MM.1S (cell line): Measurements from ENCODE around the gene SPATS2.

Source experiments
- EZH2 ChIP-seq: fragments of 300-600 bp; sonication (generic); optimal IDR thresholded peaks from 2 replicates; pipeline ENCODE3; 2017; ENCODE audit warnings: low read depth, mild to moderate bottlenecking, antibody characterized with exemption, low read length, mixed read lengths
- EZH2phosphoT487 ChIP-seq: fragments of 300-600 bp; sonication (generic); IDR thresholded peaks from 2 replicates; pipeline ENCODE4 v1.6.1; 2018; ENCODE audit warnings: antibody characterized with exemption, low read length
- TF ChIP-seq, protein P1 (sequence below): fragments of 300-600 bp; sonication (generic); IDR thresholded peaks from 2 replicates; pipeline ENCODE4 v1.5.1; 2016; ENCODE audit warnings: antibody characterized with exemption, low read length, mixed read lengths

DNA sequence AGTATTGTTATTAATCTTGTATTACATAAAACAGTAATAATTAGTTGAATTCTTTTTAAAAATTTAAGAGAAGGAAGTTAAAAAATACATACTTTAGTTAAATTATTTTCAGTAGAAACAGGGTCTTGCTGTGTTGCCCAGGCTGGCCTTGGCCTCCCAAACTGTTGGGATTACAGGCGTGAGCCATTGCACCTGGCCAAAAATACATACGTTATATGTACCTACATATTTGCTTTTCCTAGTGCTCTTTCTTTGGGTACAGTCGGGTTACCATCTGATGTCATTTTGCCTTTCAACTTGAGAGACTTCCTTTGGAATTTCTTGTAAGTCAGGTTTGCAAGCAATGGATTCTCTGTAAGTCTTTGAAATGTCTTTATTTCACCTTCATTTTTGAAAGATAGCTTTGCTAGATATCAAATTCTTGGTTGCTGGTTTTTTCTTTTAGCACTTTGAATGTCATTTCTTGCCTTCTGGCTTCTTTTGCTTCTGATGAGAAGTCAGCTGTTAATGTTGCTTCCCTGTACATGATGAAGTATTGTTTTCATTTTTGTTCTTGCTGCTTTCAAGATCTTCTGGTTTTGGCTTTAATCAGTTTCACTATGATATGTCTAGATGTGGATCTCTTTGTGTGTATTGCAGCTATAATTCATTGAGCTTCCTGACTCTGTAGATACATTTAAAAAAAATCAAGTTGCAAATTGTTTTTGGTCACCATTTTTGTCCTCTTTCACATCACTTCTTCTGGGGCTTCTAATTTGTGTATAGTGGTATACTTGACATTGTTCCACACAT is 84.4 kb downstream of the SPATS2 start:
- TF ChIP-seq, protein P1, sequence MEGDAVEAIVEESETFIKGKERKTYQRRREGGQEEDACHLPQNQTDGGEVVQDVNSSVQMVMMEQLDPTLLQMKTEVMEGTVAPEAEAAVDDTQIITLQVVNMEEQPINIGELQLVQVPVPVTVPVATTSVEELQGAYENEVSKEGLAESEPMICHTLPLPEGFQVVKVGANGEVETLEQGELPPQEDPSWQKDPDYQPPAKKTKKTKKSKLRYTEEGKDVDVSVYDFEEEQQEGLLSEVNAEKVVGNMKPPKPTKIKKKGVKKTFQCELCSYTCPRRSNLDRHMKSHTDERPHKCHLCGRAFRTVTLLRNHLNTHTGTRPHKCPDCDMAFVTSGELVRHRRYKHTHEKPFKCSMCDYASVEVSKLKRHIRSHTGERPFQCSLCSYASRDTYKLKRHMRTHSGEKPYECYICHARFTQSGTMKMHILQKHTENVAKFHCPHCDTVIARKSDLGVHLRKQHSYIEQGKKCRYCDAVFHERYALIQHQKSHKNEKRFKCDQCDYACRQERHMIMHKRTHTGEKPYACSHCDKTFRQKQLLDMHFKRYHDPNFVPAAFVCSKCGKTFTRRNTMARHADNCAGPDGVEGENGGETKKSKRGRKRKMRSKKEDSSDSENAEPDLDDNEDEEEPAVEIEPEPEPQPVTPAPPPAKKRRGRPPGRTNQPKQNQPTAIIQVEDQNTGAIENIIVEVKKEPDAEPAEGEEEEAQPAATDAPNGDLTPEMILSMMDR = no peak
- TF ChIP-seq EZH2phosphoT487 (no peak), EZH2 (no peak)
